Spleen (tissue), 7 donors: ENCODE measurements around the gene ZDHHC17.

Experiments used
- CTCF ChIP-seq, 11 experiments: fragments of 200-600 bp in 7 of 11; fragments of 450-650 bp in 4 of 11; sonication (generic) in 4 of 11; IDR thresholded peaks in 8 of 11; conservative IDR thresholded peaks in 3 of 11; 1 replicate in 7 of 11; 2 replicates in 4 of 11; pipeline versions ENCODE4 v1.4.0 to v1.8.0; 2016 to 2021; ENCODE audit warnings: antibody characterized with exemption in 11 of 11, inconsistent platforms in 4 of 11, mild to moderate bottlenecking in 1 of 11
- POLR2A ChIP-seq, 3 donors: fragments of 450-650 bp; IDR thresholded peaks; one replicate each; pipeline ENCODE4 v1.5.1; 2017; ENCODE audit warnings: antibody characterized with exemption in 3 of 3, mild to moderate bottlenecking in 1 of 3
- POLR2AphosphoS5 ChIP-seq, 3 donors: sonication (generic); formaldehyde crosslinking; IDR thresholded peaks; one replicate each; pipeline ENCODE4 v1.5.1; 2017; ENCODE audit warnings: antibody characterized with exemption in 3 of 3
- donor health status: DM: no; HTN: no; CAD: no; lungs with moderate emphysema.
- donor health status: DM: no; HTN: no; CAD: no.
- donor health status: DM: no; HTN: no; CAD: no.

GRCh38 chr12:76714415-76714814, 49.5 kb upstream of the ZDHHC17 start:
- TF ChIP-seq CTCF (IDR thresholded peaks at IDR 0.05 in 8 of 11, conservative IDR thresholded peaks at IDR 0.05 in 3 of 11) (no peak), POLR2A (IDR thresholded peaks at IDR 0.05) (no peak), POLR2AphosphoS5 (IDR thresholded peaks at IDR 0.05) (no peak)
